ENCODE measurements around the gene PMS2.
"Not testable (repeated sequence)": the region's sequence is repeated elsewhere in the genome, so short reads cannot be mapped to it uniquely, and the experiment has no call there.

Gene PMS2, protein sequence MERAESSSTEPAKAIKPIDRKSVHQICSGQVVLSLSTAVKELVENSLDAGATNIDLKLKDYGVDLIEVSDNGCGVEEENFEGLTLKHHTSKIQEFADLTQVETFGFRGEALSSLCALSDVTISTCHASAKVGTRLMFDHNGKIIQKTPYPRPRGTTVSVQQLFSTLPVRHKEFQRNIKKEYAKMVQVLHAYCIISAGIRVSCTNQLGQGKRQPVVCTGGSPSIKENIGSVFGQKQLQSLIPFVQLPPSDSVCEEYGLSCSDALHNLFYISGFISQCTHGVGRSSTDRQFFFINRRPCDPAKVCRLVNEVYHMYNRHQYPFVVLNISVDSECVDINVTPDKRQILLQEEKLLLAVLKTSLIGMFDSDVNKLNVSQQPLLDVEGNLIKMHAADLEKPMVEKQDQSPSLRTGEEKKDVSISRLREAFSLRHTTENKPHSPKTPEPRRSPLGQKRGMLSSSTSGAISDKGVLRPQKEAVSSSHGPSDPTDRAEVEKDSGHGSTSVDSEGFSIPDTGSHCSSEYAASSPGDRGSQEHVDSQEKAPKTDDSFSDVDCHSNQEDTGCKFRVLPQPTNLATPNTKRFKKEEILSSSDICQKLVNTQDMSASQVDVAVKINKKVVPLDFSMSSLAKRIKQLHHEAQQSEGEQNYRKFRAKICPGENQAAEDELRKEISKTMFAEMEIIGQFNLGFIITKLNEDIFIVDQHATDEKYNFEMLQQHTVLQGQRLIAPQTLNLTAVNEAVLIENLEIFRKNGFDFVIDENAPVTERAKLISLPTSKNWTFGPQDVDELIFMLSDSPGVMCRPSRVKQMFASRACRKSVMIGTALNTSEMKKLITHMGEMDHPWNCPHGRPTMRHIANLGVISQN

DNA sequence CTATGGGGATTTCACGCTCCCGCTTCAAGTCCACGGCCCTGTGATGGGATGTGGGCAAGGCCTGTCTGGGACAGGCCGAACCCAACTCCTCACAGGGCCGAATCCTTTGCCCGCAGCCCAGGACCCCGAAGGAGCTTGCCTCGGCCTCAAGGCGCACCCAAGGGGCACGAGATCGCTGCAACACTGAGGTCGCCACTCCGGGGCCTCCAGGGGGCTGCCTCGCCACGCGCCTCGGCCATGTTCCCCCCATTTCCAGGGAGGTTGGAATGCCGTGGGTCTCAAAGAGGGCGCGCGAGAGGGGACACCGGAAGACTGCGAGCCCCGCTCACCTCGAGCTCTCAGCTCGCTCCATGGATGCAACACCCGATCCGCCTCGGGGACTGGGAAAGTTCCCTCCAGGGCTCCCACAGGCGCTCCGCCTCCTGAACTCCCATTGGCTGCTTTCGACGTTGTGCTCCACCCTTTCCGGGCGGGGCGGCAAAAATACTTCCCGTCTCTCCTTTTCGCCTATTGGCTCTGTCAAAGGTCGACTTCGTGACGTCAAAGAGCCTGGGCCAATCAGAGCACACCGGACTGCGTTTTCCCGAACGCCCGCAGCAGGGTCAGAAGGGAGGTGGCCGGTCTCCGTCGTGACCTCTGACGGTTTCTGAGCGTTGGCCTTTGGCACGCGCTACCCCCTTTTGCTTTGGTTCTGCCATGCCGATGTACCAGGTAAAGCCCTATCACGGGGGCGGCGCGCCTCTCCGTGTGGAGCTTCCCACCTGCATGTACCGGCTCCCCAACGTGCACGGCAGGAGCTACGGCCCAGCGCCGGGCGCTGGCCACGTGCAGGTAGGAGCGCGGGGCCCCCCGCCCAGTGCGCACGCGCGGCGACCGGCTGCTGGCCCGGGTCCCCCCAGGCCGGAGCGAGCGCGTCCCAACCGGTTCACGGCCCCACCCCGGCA lies at the start of gene PMS2, which contains the start of gene AIMP2:
Gene PMS2 (minus strand): TSS at position 382 of the 944 bp plus-strand sequence. CDS start 30 bp downstream, at position 352.
Gene AIMP2 (plus strand): TSS at position 605 of the 944 bp plus-strand sequence. CDS start 92 bp downstream, at position 697.
- DNase-seq: peak; percentile 98

DNA sequence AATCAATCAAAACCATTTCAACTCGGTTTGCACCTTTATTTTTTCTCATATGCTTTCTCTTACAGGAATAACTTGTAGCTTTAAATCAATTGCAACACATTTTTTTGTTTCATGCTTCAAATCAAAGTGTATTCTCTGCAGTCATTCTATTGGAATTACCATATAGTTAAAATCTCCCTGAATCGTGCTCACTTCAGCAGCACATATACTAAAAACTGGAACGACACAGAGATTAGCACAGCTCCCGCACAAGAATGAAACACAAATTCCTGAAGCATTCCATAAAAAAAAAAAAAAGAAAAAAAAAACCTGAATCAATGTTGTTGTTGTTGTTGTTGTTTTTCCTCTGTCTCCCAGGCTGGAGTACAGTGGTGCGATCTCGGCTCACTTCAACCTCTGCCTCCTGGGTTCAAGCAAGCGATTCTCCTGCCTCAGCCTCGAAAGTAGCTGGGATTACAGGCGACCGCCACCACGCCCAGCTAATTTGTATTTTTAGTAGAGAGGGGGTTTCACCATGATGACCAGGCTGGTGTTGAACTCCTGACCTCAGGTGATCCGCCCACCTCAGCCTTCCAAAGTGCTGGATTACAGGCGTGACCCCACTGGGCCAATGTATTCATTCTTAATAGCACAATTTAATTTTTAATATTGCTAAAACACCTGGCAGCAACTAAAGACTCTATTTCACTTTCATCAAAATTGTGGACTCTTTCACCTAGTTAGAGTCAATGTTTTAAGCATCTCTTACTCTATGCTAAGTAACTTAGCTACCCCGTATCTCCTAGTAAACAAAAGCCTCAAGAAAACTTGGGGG lies 48.7 kb upstream of the PMS2 start:
- no peak for DNase-seq

DNA sequence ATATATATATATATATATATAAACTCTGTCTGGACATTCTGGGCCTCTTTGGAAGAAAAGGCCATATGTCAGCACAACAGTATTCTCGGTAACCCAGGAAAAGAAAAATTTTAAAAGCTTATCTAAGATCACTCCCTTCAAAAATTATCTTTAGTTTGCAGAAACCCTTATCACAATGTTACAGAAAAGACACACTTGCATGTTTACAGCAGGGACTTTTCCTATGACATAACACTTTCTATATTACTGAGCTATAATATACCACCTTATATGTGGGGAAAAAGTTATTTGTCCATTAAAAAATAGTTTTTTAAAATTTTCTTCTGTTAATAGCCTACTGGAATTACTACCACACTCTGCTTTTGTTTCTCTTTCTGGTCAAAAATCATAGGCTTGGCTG lies 47.8 kb upstream of the PMS2 start:
- no peak for DNase-seq

- not testable (repeated sequence) for DNase-seq
These were observed 42.3 kb upstream of the PMS2 start for GRCh38 chr7:6051185-6051584.

GRCh38 chr7:6049780-6050179 lies 40.9 kb upstream of the PMS2 start:
- no peak for DNase-seq

GRCh38 chr7:6035686-6036085 lies 26.8 kb upstream of the PMS2 start:
- no peak for DNase-seq

GRCh38 chr7:6035165-6035564 lies 26.3 kb upstream of the PMS2 start:
- DNase-seq: no peak

- no peak for DNase-seq
These were observed 23.8 kb upstream of the PMS2 start for GRCh38 chr7:6032641-6033040.

- no peak for DNase-seq
These were observed 23.3 kb upstream of the PMS2 start for GRCh38 chr7:6032167-6032566.

DNA sequence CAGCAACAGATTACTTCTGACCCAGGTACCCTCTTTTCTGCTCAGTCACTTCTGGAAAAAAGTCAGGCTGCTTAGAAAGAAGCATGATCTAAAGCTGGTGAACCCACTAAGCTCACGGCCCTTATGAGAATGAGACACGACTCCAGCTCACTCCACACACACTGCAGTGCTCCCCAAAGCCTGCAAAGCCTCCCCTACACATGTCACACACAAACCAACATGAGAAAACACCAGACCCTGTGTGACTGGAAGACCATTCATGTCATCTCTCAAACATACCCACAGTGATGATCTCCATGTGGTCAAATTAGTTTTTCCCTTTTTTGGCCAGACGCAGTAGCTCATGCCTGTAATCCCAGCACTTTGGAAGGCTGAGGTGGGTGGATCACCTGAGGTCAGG lies 22.7 kb upstream of the PMS2 start:
- no peak for DNase-seq

DNA sequence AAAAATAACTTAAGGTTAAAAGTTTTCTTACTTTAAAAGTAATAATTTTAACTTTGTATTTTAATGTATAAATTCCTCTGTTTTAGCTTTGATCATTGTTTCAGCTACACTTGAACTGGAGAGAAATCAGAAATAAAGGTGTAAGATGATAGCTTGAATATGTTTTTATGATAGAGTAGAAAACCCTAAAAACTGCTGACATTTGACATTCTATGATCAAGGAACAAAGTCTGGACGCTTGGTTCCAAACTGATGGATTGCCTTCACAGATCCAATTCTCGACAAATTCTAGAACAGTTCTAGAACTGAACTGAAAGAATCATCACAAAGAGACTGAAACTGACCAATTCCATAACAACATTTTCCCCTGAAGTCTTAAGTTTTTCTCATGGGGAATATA lies 22.1 kb upstream of the PMS2 start, which contains the start of gene ANKRD61:
Gene ANKRD61 (plus strand): TSS at position 389 of the 400 bp plus-strand sequence. CDS start 0 bp downstream, at position 389.
- DNase-seq: no peak

DNA sequence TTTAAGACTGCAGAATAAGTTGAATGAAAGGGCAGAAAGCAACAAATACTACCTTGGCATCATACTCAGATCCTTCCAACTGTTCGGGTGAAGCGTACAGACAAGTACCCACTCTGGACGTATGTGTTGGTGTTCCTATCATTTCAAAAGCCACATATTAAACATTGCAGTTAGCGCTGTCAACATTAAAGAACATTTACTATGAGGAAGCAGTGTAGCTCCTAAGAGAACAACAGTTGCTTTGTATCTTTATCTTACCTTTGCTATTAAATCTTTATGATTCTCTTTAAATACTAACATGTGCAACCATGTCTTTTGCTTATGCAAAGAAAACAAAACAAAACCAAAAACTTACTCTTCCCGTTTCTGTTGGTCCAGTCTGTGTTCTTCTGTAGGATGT lies 19.7 kb upstream of the PMS2 start:
- DNase-seq: no peak

DNA sequence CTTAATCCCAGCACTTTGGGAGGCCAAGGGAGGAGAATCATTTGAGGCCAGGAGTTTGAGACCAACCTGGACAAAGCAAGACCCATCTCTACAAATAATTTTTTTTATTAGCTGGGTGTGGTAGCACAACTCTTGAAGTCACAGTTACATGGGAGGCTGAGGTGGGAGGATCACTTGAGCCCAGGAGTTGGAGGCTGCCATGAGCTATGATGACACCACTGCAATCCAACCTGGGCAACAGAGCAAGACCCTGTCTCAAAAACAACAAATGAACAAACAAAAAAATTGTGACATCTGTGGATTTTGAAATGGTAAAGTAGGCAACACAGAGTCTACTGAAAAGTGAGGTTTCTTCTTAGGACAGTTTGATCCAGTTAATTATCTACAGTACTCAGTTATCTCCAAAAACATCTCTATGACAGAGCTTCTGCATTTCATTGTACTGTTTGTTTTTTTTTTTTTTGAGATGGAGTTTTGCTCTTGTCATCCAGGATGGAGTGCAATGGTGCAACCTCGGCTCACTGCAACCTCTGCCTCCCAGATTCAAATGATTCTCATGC lies 19.0 kb upstream of the PMS2 start:
- no peak for DNase-seq

DNA sequence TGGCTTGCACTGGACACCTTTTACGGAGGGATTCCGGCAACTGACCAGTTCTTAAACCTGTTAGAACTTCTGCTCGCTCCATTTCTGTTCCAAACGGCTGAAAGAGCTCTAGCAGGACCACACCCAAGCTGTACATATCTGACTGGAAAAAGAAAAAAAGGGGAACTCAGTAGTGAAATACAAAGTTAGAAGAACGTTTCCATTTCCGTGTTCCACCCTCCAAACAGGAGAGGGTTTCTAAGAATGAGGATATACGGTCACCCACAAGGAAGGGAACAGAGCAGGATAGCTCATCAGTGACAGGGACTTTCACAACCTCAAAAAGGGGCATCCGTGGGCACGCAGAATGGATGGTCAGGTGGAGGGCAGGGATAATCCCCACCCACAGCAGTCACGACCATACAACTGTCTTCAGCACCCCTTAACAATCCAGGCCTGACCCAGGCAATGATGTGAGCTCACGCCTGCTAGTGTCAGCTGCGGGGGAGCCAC lies 18.0 kb upstream of the PMS2 start:
- no peak for DNase-seq

DNA sequence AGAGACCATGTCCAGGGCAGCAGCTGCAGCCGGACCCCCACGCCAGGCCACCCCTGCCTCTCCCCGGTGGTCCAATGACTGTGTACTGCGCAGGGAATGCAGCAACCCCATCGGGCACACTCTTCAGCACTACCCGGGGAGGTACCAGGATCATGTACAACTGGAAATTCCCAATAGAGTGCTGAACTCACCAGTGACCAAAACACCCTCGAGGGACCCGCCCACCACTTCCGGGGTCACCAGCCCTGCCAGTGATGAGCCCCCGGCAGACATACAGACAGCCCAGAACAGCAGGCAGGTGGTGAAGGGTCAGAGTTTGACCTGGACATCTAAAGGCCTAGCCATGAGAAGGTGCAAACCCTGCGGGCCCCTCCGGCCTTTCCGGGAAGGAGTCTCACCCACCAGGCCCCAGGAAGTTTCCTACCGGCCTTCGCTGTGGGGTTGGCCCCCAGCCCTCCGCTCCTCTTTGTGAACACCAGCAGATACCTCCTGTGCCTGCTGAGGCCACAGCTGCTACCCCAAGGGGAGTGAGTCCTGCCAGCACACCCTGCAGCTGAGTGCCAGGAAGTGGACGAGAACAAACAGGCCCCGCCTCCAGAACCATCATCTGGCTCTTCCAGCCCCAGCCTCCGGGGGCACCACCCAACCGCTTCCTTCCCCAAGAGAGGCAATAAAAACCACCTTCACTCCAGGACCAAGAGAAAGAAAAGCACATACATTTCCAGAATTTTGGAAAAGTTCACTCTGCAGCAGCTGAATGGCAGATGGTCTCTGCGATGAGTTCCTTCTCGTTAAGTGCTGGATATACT lies 17.4 kb upstream of the PMS2 start:
- DNase-seq: peak; percentile 58

- DNase-seq: no peak
These were observed 15.2 kb upstream of the PMS2 start for GRCh38 chr7:6023974-6024435.

- no peak for DNase-seq
These were observed 13.9 kb upstream of the PMS2 start for GRCh38 chr7:6022707-6023106.

DNA sequence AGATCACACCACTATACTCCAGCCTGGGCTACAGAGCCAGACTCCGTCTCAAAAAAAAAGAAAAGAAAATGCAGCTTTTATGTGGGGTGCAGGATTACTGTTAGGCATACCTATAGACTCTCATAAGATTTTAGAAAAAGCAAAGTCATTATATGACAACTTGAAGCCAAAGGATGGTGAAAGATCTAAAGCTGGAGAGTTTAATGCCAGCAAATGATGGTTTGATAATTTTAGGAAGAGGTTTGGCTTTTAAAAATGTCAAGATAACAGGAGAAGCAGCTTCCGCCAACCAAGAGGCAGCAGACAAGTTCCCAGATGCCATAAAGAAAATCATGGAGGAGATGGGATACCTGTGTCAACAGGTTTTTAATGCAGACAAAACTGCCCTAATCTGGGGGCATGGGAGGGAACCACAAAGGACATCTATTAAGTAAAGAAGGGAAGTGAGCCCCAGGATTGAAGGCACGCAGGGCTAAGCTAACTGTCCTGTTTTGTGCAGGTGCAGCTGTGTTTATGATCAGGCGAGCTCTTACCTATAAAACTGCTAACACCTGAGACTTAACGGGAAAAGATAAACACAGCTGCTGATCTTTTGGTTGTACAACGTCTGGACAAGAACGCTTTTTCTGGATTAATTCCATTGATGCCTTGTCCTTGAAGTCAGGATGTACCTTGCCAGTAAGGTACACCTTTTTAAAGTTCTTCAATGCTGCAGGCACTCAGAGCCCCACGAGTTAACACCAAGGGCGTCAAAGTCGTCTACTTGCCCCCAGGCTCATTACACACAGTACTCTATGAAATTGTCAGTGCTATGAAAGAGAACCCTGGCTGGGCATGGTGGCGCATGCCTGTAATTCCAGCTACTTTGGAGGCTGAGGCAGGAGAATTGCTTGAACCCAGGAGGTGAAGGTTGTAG lies 11.8 kb upstream of the PMS2 start:
- DNase-seq: no peak

DNA sequence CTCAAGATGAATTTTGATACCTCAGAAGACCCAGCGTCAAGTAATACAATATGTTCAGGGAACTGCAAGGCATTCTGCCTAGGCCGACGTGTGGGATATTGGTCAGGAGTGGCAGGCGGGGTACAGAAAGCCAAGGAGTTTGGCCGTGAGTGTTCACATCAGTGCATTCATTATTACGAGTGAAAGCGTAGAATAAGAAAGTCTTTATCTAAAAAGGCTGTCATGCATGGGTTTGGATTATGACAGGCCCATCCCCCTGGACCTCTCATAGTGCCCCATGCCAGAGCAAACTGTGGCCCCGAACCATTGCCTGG lies 7.8 kb upstream of the PMS2 start:
- no peak for DNase-seq

Data from stimulated activated CD4-positive, alpha-beta T cell treated with anti-CD3 and anti-CD28 coated beads, Interleukin-4, amount 100 ng/mL, for 24 hours (primary cell).